ENCODE results near the gene GPR162.

GPR162 gene

GRCh38 chr12:6823182-6824084 is 1.8 kb downstream of the GPR162 start:
- DNase-seq (ENCODE audit: low read depth): no peak

GRCh38 chr12:6824085-6824775 is 2.6 kb downstream of the GPR162 start:
- no peak for DNase-seq (ENCODE audit: low read depth)

GRCh38 chr12:6824901-6825381 is 3.3 kb downstream of the GPR162 start:
- peak; percentile 11 for DNase-seq (ENCODE audit: low read depth)

- DNase-seq (ENCODE audit: low read depth): peak; percentile 68
Observed at GRCh38 chr12:6825398-6826124, 3.9 kb downstream of the GPR162 start.

GRCh38 chr12:6826125-6826733 is 4.6 kb downstream of the GPR162 start:
- DNase-seq (ENCODE audit: low read depth): no peak

- no peak for DNase-seq (ENCODE audit: low read depth)
Observed at GRCh38 chr12:6826734-6827436, 5.3 kb downstream of the GPR162 start.

GRCh38 chr12:6827437-6827911 is 5.9 kb downstream of the GPR162 start:
- no peak for DNase-seq (ENCODE audit: low read depth)

- no peak for DNase-seq (ENCODE audit: low read depth)
Observed at GRCh38 chr12:6827982-6828780, 6.6 kb downstream of the GPR162 start, which contains the start of gene P3H3. TSS of gene P3H3 (plus strand) at chr12:6828407. CDS start at chr12:6828441, 34 bp downstream.

- no peak for DNase-seq (ENCODE audit: low read depth)
Observed at GRCh38 chr12:6828781-6829535, 7.3 kb downstream of the GPR162 start.

GRCh38 chr12:6829536-6830220 is 8.1 kb downstream of the GPR162 start:
- no peak for DNase-seq (ENCODE audit: low read depth)

GRCh38 chr12:6830286-6830890 is 8.8 kb downstream of the GPR162 start:
- DNase-seq (ENCODE audit: low read depth): no peak

- DNase-seq (ENCODE audit: low read depth): no peak
Observed at GRCh38 chr12:6830999-6831398, 9.4 kb downstream of the GPR162 start.

GRCh38 chr12:6831450-6831995 is 9.9 kb downstream of the GPR162 start:
- DNase-seq (ENCODE audit: low read depth): no peak

GRCh38 chr12:6832125-6832524 is 10.5 kb downstream of the GPR162 start:
- DNase-seq (ENCODE audit: low read depth): no peak

- no peak for DNase-seq (ENCODE audit: low read depth)
Observed at GRCh38 chr12:6833189-6833890, 11.7 kb downstream of the GPR162 start.

GRCh38 chr12:6834254-6834653 is 12.6 kb downstream of the GPR162 start:
- DNase-seq (ENCODE audit: low read depth): no peak

GRCh38 chr12:6834873-6835272 is 13.3 kb downstream of the GPR162 start:
- no peak for DNase-seq (ENCODE audit: low read depth)

- no peak for DNase-seq (ENCODE audit: low read depth)
Observed at GRCh38 chr12:6836851-6837250, 15.2 kb downstream of the GPR162 start.

Data from GM04504 (cell line).